ENCODE results near the gene GMDS. TPM values are rescaled to one million over a fixed set of nuclear protein-coding genes. Genes with fewer than 3 reads are reported as not detected.
A peak's percentile ranks its signal among the peaks of the same experiment; 100 is the strongest.

The GMDS gene
- total RNA-seq, 8 experiments from 2014 or later: 4.5 to 61.7 (median 6.9) TPM

DNA sequence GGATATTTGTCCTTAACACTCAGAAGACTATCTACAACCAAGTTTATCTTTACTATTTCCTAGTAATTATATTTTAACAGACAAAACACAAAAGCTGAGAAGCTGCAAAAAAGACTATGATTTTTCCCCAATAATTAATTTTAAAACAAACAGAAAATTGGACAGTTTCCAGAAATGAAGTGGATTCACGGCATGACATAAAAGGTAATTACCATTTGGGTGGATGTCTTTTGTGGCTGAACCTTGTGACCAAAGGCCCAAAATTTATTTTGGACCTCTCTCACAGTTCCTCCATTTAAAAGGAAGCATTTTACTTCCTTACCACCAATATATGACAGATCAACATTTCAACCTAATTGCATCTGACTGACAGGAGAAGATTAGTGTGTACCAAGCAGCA is 90.2 kb downstream of the GMDS start:
- in situ Hi-C loops (cut with MboI; ENCODE audit: low pct_unique_long_range_greater_than_20kb in 2 of 9, low sequenced_read_pairs in 9 of 9, unreplicated experiment in 9 of 9): no loop called here
- no peak overlapping the region for H3K27ac ChIP-seq
- 63 to 100% (median 88%) methylated on average over 1 of the region's 1 CpG; no CpG with 5 or more reads in 3 of the 10 experiments for WGBS, 10 experiments
- no peaks in the 10 kb centered on the region for H3K4me1 ChIP-seq (replicated peaks in 1 of 2)
- no peak for ATAC-seq (replicated peaks in 6 of 8)
- H3K4me3 ChIP-seq: no peak overlapping the region

DNA sequence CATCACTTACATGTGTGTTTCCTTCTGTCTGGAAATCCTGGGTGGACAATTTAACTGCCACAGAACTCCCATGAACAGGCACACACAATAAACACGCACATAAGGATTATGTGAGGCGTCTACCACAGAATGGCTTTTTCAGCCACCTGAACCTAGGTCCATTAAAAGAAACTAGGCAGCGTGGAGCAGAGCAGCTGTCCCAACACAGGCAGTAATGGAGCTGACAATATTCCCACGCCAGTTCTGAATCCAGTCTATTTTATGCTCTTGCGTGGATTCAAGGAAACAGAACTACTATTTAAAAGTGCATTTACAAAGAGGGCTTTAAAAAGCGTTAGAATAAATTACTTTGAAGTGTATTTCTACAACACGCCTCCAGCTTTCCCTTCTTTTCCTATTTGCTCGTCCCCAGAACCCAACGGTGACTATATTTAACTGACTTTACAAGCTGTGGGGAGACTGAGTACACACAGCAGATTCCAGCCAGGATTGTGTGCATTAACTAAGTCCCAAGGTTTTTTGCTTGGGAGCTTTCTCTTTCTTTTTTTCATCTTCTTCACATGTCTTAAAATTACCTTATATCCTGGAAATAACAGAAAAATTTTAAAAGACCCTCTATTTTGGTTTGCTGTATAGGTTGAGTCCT is 95.9 kb downstream of the GMDS start:
- Histone ChIP-seq H3K4me3 (no peak overlapping the region), H3K4me1 (replicated peaks in 1 of 2) (no peaks in the 10 kb centered on the region), H3K27ac (no peak overlapping the region)
- 62 to 95% (median 85%) methylated on average over 1 to 9 of the region's 9 CpGs for WGBS, 10 experiments
- peak in 1 of 8 experiments; percentile 39 for ATAC-seq (replicated peaks in 6 of 8)
- in situ Hi-C loops (cut with MboI; ENCODE audit: low pct_unique_long_range_greater_than_20kb in 2 of 9, low sequenced_read_pairs in 9 of 9, unreplicated experiment in 9 of 9): no loop called here

DNA sequence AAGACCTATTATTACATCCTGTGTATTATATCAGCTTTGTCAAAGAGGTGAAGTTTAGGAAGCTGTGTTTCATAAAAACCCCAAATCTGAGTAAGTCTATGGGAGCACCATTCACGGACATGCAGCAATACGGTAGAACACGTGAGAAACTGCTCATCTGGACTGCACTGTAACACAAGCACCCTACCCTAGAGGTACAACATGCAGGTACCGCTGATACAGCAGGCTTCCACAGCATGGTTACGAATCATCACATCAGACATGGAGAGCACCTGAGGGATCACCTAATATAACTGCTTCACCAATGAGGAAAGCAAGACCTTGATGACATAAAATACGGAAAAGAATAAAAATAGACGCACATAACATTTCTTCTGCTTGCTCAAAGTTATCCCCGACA is 96.7 kb downstream of the GMDS start:
- in situ Hi-C loops (cut with MboI; ENCODE audit: low pct_unique_long_range_greater_than_20kb in 2 of 9, low sequenced_read_pairs in 9 of 9, unreplicated experiment in 9 of 9): no loop called here
- H3K27ac ChIP-seq: no peak overlapping the region
- WGBS, 10 experiments: 73 to 100% (median 93%) methylated on average over 2 to 7 of the region's 8 CpGs
- ATAC-seq (replicated peaks in 6 of 8): no peak
- H3K4me3 ChIP-seq: no peak overlapping the region
- no peaks in the 10 kb centered on the region for H3K4me1 ChIP-seq (replicated peaks in 1 of 2)

DNA sequence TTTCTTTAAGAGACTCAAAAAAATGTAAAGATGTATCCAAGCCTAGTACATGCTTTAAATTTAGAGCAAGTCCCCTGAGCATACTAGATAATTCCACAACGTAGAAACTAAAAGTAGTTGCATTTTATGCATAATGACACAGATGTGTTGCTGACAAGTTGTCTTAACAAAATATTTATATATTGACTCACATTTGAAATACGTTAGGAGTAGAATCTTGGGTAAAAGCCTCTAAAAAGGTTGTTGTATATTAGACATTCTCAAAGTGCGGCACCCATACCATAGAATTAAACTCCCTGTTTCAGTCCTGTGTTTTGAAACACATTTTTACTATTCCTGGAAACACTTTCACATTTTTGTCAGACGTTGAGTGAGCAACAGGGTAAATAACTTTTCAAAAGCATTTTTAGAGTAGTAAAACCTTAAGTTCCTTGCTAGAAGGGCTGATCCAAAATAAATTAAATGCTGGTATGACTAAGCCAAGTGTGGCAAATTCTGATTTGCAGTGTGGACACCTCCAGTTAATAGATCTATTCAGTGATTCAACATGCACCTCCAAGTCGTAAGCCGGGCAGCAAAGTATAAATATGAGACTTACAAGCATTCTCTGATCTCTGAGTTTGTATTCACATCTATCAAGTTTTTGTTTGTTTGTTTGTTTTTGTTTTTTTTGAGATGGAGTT is 97.5 kb downstream of the GMDS start:
- ATAC-seq (replicated peaks in 6 of 8): no peak
- in situ Hi-C loops (cut with MboI; ENCODE audit: low pct_unique_long_range_greater_than_20kb in 2 of 9, low sequenced_read_pairs in 9 of 9, unreplicated experiment in 9 of 9): no loop called here
- 51 to 100% (median 86%) methylated on average over 1 to 6 of the region's 6 CpGs; no CpG with 5 or more reads in 1 of the 10 experiments for WGBS, 10 experiments
- Histone ChIP-seq H3K27ac (no peak overlapping the region), H3K4me3 (no peak overlapping the region), H3K4me1 (replicated peaks in 1 of 2) (no peaks in the 10 kb centered on the region)

DNA sequence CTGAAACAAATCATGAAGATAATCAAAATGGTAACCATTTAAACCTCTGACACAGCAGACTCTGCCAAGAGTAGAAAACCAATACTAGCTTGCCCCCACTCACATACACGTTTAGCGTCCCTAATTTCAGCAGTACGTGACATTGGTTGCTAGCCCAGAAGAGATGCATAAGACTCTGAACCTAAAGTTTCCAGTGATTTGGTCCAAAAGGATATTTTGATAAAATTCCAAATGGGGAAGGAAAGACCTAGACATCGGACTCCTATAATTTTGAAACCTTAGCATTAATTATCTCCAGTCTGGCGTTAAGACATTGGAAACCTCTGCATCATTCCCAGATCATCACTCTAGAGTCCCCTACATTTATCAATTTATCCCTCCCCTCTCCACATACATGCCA is 98.1 kb downstream of the GMDS start:
- Histone ChIP-seq H3K27ac (no peak overlapping the region), H3K4me3 (no peak overlapping the region), H3K4me1 (replicated peaks in 1 of 2) (no peaks in the 10 kb centered on the region)
- in situ Hi-C loops (cut with MboI; ENCODE audit: low pct_unique_long_range_greater_than_20kb in 2 of 9, low sequenced_read_pairs in 9 of 9, unreplicated experiment in 9 of 9): no loop called here
- no peak for ATAC-seq (replicated peaks in 6 of 8)
- WGBS, 10 experiments: 60 to 100% (median 93%) methylated on average over 1 to 5 of the region's 5 CpGs

DNA sequence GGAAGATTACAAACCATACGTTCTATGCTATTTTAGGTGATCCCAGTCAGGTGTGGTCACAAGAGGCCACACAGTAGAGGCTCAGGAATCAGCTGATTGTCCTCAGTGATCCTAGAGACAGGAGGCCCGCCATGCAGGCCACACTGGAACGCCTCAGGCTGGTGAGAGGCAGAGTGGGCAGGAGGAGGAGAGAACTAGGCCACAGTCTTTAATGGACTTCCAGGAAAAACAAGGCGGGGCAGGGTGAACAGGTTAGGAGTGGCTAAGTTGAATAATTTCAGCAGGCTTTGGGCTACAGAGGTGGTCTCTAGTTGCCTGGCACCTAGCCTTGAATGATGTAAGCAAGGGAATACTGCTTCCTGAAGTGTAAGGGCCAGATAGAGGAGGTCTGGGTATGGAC is 101.2 kb downstream of the GMDS start:
- in situ Hi-C loops (cut with MboI; ENCODE audit: low pct_unique_long_range_greater_than_20kb in 2 of 9, low sequenced_read_pairs in 9 of 9, unreplicated experiment in 9 of 9): no loop called here
- Histone ChIP-seq H3K4me3 (no peak overlapping the region), H3K27ac (no peak overlapping the region), H3K4me1 (replicated peaks in 1 of 2) (peaks cover 0 to 4% of the 10 kb centered on the region in 2 donors)
- ATAC-seq (replicated peaks in 6 of 8): peak in 1 of 8 experiments; percentile 54
- 80 to 100% (median 100%) methylated on average over 1 to 3 of the region's 4 CpGs; no CpG with 5 or more reads in 3 of the 10 experiments for WGBS, 10 experiments

DNA sequence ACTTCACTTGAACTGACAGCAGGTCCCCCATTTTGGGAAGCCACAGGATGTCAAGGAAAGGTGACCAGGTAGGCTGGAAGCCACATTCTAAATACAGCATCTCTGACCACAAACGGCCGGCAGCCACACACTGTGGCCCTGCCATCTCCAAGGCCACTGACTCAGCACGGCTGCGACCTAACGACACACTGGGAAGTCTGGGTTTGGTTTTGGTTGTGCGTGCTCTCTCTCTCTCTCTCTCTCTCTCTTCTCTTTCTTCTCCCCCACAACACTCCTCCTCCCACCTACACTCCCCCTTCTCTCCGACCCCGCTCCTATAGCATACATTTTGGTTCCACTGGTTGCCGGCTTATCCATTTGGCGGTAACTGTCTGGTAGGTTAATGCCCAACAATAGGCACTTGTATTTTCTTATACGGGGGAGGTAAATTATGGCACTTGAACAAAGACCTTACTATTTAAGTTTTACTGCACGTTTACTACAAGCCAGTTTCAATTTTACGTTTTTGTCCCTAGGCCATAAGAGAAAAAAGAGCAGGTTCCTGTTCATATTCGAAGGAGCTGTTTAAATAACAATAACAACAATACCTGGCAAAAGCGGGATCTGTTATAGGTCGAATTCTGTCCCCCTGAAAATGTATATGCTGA is 103.6 kb downstream of the GMDS start:
- in situ Hi-C loops (cut with MboI; ENCODE audit: low pct_unique_long_range_greater_than_20kb in 2 of 9, low sequenced_read_pairs in 9 of 9, unreplicated experiment in 9 of 9): no loop called here
- WGBS, 10 experiments: 66 to 93% (median 81%) methylated on average over 3 to 13 of the region's 16 CpGs
- no peak for ATAC-seq (replicated peaks in 6 of 8)

DNA sequence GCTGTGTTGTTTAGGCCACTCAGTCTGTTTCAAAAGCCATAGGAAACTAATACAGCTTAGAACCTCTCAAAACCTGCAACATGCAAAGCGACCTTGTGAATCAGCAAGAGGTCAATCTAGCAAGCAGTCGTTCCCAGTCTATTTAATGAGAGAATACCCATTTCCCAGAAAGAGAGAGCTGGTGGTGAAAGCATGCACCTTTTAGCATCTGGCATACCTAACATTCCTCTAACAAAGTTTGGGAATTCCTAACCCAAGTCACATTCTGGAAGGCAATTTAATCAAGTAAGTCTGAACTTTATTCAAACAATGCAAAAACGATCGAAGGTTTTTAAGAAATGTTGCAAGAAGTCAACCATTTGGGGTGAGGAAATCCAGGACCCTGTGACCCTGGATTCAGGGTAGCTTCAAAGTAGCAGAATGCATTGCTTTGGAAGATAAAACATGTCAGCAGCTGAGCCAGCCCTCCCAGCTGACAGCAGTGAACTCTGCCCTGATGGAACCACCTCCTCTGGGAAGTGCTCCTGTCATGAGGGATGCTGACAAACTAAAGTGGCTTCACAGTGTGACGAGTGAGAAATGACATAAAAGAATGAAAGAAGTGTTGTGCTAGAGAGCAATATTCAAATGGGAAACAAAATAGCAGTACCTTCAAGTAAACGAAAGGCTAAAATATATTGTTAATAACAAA is 104.8 kb downstream of the GMDS start:
- in situ Hi-C loops (cut with MboI; ENCODE audit: low pct_unique_long_range_greater_than_20kb in 2 of 9, low sequenced_read_pairs in 9 of 9, unreplicated experiment in 9 of 9): no loop called here
- Histone ChIP-seq H3K4me3 (no peak overlapping the region), H3K4me1 (replicated peaks in 1 of 2) (peaks cover 0 to 4% of the 10 kb centered on the region in 2 donors), H3K27ac (no peak overlapping the region)
- ATAC-seq (replicated peaks in 6 of 8): no peak
- WGBS, 10 experiments: 60 to 88% (median 78%) methylated on average over 1 to 6 of the region's 6 CpGs

More for the DNA sequence above, 103.6 kb downstream of the GMDS start:
- Histone ChIP-seq H3K4me1 (replicated peaks in 1 of 2) (peaks cover 0 to 4% of the 10 kb centered on the region in 2 donors), H3K27ac (no peak overlapping the region), H3K4me3 (no peak overlapping the region)

DNA sequence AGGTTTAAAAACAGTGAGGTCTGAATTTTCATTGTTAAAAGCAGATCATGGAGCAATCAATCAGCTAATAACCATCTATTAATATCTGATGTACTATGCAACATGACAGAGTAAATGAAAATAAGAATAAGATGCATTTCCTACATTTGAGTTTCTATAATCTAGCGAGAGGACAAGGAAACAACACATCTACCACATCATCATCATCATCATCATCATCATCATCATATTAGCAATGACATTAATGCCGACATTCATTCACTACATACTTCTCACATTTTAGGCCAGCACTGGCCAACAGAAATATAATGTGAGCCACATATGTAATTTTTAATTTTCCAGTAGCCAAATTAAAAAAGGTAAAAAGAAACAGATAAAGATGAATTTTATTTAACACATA is 110.0 kb downstream of the GMDS start:
- peaks cover 0 to 1% of the 10 kb centered on the region in 2 donors for H3K4me1 ChIP-seq (replicated peaks in 1 of 2)
- in situ Hi-C loops (cut with MboI; ENCODE audit: low pct_unique_long_range_greater_than_20kb in 2 of 9, low sequenced_read_pairs in 9 of 9, unreplicated experiment in 9 of 9): no loop called here

DNA sequence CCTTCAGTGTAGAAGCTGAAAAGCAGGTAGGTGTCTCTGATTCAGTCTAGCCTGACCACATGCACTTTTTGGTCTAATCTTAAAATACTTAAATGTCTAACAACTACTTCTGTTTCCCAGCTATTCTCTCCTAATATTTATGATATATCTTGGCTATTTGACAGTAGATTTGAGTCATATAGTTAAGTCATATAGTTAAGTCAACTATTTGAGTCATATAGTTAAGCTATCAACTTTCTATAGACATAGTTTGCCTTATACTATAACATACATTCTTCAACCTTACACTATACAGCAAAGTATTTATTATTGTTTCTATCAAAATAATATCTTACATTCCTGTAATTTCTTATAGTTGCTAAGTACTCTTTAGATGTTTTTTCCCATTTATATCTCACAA is 110.9 kb downstream of the GMDS start:
- Histone ChIP-seq H3K27ac (no peak overlapping the region), H3K4me1 (replicated peaks in 1 of 2) (no peaks in the 10 kb centered on the region), H3K4me3 (no peak overlapping the region)
- ATAC-seq (replicated peaks in 6 of 8): no peak
- in situ Hi-C loops (cut with MboI; ENCODE audit: low pct_unique_long_range_greater_than_20kb in 2 of 9, low sequenced_read_pairs in 9 of 9, unreplicated experiment in 9 of 9): no loop called here

More for the DNA sequence above, 110.0 kb downstream of the GMDS start:
- ATAC-seq (replicated peaks in 6 of 8): no peak
- Histone ChIP-seq H3K27ac (no peak overlapping the region), H3K4me3 (no peak overlapping the region)
- WGBS, 10 experiments: 75 to 100% (median 92%) methylated on average over 1 to 2 of the region's 2 CpGs; no CpG with 5 or more reads in 4 of the 10 experiments

DNA sequence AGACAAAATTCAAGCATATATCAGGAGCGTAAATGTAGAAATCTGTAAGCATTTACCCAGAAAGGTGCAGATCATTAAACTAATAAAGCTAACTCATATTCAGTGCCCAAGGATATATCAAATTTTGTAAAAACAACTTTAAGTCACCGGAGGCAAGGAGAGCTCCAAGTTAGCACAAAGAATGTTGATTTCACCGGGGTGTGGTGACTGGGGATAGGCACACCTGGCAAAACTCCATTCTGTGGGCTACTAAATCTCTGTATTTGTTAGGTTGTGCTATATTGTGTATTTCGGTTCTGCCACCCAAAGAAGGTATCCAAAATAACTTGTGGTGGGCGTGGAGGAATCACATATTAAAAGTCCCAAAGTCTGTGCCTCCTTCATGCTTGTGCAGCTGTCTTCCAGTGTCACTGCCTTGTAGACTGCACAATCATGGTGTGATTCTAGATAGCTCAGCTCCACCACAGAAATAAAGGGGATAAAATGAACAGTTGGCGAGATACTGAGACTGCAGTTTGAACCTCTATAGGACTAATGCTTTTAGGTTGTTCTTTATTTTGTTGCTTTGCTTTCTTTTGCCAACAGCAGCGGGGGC is 111.6 kb downstream of the GMDS start:
- 73 to 100% (median 86%) methylated on average over 1 to 7 of the region's 7 CpGs for WGBS, 10 experiments
- no peak overlapping the region for H3K4me3 ChIP-seq
- ATAC-seq (replicated peaks in 6 of 8): no peak
- in situ Hi-C loops (cut with MboI; ENCODE audit: low pct_unique_long_range_greater_than_20kb in 2 of 9, low sequenced_read_pairs in 9 of 9, unreplicated experiment in 9 of 9): no loop called here
- no peaks in the 10 kb centered on the region for H3K4me1 ChIP-seq (replicated peaks in 1 of 2)
- no peak overlapping the region for H3K27ac ChIP-seq

DNA sequence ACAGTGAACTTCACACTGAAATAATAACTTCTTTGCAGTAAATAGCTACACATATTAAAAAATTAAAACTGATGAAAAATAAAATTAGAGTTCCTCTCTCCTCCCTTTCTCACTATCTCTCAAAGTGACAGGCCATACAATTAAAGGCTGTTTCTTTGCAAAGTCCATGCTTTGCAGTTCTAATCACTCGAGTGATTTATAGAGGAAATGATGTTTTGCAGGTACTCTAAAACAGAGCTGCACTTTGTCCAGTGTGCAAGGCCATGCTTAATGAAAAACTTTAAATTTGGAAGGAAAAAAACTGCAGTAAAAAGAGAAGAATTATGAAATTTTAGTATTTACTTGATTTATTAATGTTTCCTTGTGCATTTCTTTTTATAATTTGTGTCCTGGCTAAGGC is 112.5 kb downstream of the GMDS start:
- no peaks in the 10 kb centered on the region for H3K4me1 ChIP-seq (replicated peaks in 1 of 2)
- H3K27ac ChIP-seq: no peak overlapping the region
- no peak for ATAC-seq (replicated peaks in 6 of 8)
- H3K4me3 ChIP-seq: no peak overlapping the region
- in situ Hi-C loops (cut with MboI; ENCODE audit: low pct_unique_long_range_greater_than_20kb in 2 of 9, low sequenced_read_pairs in 9 of 9, unreplicated experiment in 9 of 9): no loop called here
- WGBS, 10 experiments: 44 to 100% (median 67%) methylated on average over 1 of the region's 1 CpG; no CpG with 5 or more reads in 1 of the 10 experiments

DNA sequence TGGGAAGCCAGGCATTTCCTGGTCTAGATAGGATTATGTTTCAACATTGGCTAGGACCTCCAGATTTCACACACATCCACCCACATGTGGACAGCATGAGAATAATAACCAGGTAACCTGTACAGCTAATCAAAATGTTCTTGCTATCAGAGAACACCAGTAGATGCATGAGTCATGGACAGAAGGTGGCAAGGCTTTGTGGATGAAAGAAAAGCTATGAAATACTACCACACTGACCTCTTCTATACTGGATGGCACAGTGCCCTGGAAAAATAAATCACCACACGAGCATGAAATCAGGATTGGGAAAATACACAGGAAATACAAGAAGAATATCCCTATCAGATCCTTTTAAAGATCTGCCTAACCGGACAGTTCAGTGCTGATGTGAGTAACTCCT is 113.0 kb downstream of the GMDS start:
- in situ Hi-C loops (cut with MboI; ENCODE audit: low pct_unique_long_range_greater_than_20kb in 2 of 9, low sequenced_read_pairs in 9 of 9, unreplicated experiment in 9 of 9): no loop called here
- 60 to 100% (median 80%) methylated on average over 1 to 2 of the region's 2 CpGs; no CpG with 5 or more reads in 3 of the 10 experiments for WGBS, 10 experiments
- Histone ChIP-seq H3K4me3 (no peak overlapping the region), H3K27ac (no peak overlapping the region), H3K4me1 (replicated peaks in 1 of 2) (no peaks in the 10 kb centered on the region)
- ATAC-seq (replicated peaks in 6 of 8): no peak

Data from motor neuron (in vitro differentiated cells).